GM10248 (cell line): ENCODE data around the gene HNRNPLL.

Source experiments
- CTCF ChIA-PET: fragments of 300-600 bp; sonication (Branson Sonifier 250); formaldehyde crosslinking; extraction: SDS; loops from one replicate; lab custom pipeline; 2021; ENCODE audit warnings: antibody characterized with exemption; lab: Yijun Ruan, JAX
- POLR2A ChIA-PET: fragments of 350-650 bp; sonication (Branson Sonifier 250); formaldehyde crosslinking; extraction: SDS; loops from one replicate; lab custom pipeline; 2020; ENCODE audit warnings: antibody characterized with exemption; lab: Yijun Ruan, JAX
- DNase-seq: peaks from one replicate; pipeline ENCODE4 v3.0.0; 2012; ENCODE audit errors: extremely low spot score
- CTCF ChIP-seq: IDR thresholded peaks from 2 replicates; pipeline ENCODE4 v1.5.1; 2012; ENCODE audit warnings: mild to moderate bottlenecking, low read depth; ENCODE audit errors: extremely low read depth, missing control alignments, control extremely low read depth

HNRNPLL gene

GRCh38 chr2:38512211-38512610, 90.5 kb downstream of the HNRNPLL start:
- DNase-seq: no peak
- ChIA-PET POLR2A (no interaction called here), CTCF (interaction anchor here (0.9 to 6.7 kb wide), 5 partner anchors 10 to 205 kb away, joined by 3 to 119 read pairs (median 4); no protein-coding TSS in a partner anchor)
- TF ChIP-seq CTCF: no peak
